ENCODE measurements around the gene KCNIP4. TPM values are rescaled to one million over a fixed set of nuclear protein-coding genes. Genes with fewer than 3 reads are reported as not detected.

The KCNIP4 gene
- total RNA-seq, 1 experiment from 2014 or later, result not detected

DNA sequence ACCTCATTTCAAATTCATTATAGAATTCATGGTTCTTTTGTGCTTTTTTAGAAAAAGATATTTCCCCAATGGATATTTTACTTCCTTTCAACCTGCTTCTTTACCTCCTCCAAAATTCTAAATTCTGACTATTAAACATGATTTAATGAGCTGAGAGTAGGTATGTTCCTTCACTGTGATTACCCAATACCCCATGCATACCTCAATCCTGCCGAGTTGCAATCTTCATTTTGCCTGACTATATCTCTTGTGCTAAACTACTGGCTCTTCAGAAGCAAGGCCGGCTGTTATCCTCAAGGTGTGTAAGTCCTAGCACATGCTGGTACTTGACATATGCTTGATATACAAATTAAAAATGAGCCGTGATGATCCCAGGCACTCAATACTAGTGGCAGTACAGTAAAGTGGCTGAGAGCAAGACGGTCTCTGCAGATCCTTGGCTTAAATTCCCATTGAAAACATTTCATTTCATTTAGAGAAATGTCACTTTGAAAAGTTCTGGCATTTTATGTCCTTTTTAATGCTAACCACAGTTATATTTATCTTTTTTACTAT is 320.4 kb downstream of the KCNIP4 start:
- no peaks in the 10 kb centered on the region for H3K9me2 ChIP-seq (ENCODE audit: insufficient read depth)
- H3K4me2 ChIP-seq, result no peak overlapping the region
- no peak for TF ChIP-seq CTCF (conservative IDR thresholded peaks at IDR 0.05)
- no TSS peak for BruUV-seq (replicated peaks)
- no peaks in the 10 kb centered on the region for H4K20me1 ChIP-seq (ENCODE audit: insufficient read depth)
- no peaks in the 10 kb centered on the region for H3K4me1 ChIP-seq (replicated peaks; ENCODE audit: insufficient read depth)
- CTCF ChIA-PET, result no interaction called here
- POLR2A ChIA-PET (ENCODE audit: unreplicated experiment), result no interaction called here
- H3F3A ChIP-seq (ENCODE audit: insufficient read depth, low read depth), result no peaks in the 10 kb centered on the region
- no peak for DNase-seq
- no peaks in the 10 kb centered on the region for H3K9me3 ChIP-seq (ENCODE audit: insufficient read depth, low read depth)
- intact Hi-C loops (cut with micrococcal nuclease; ENCODE audit: unreplicated experiment), result no loop called here
- H3K4me3 ChIP-seq, result no peak overlapping the region
- no peaks in the 10 kb centered on the region for H3K79me2 ChIP-seq (ENCODE audit: low read depth)
- H3K27ac ChIP-seq, result no peak overlapping the region
- H3K36me3 ChIP-seq (ENCODE audit: low read depth), result no peaks in the 10 kb centered on the region
- no peak overlapping the region for H2AFZ ChIP-seq
- H3K27me3 ChIP-seq (ENCODE audit: insufficient read depth, low read depth), result no peaks in the 10 kb centered on the region

- intact Hi-C loops (cut with micrococcal nuclease; ENCODE audit: unreplicated experiment), result no loop called here
Observed at GRCh38 chr4:21625447-21625846, 323.1 kb downstream of the KCNIP4 start.

DNA sequence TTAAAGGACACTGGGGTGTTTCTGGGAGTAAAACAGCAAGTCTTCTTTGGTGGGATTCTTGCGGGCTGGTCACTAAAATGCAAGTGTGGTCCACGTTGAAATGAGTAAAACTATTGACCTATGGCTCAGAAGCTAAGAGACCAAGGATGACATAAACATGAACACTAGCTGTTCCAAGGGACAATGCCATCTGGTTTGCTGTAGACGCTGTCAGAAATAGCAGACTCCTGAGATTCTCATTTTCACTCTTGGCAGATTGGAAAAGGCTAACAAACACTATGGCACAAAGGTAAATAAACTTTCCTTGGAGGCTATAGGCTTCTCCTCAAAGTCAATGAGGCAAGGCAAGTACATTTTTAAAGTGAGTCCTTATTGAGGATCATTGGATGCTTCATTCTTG is 343.6 kb downstream of the KCNIP4 start:
- no peak for TF ChIP-seq CTCF (conservative IDR thresholded peaks at IDR 0.05)
- no peak for TF ChIP-seq EZH2 (IDR thresholded peaks at IDR 0.05; ENCODE audit: low read depth)
- no peak overlapping the region for H2AFZ ChIP-seq
- H3K9me2 ChIP-seq (ENCODE audit: insufficient read depth), result no peaks in the 10 kb centered on the region
- POLR2A ChIA-PET (ENCODE audit: unreplicated experiment), result no interaction called here
- H4K20me1 ChIP-seq (ENCODE audit: insufficient read depth), result no peaks in the 10 kb centered on the region
- no peaks in the 10 kb centered on the region for H3K27me3 ChIP-seq (ENCODE audit: insufficient read depth, low read depth)
- no peak overlapping the region for H3K27ac ChIP-seq
- no peak overlapping the region for H3K4me3 ChIP-seq
- H3K36me3 ChIP-seq (ENCODE audit: low read depth), result no peaks in the 10 kb centered on the region
- no peaks in the 10 kb centered on the region for H3K9me3 ChIP-seq (ENCODE audit: insufficient read depth, low read depth)
- H3F3A ChIP-seq (ENCODE audit: insufficient read depth, low read depth), result no peaks in the 10 kb centered on the region
- intact Hi-C loops (cut with micrococcal nuclease; ENCODE audit: unreplicated experiment), result loop anchor here (10.0 kb wide), 1 partner anchor 160 kb away; no protein-coding TSS in a partner anchor
- BruUV-seq (replicated peaks), result no TSS peak
- CTCF ChIA-PET, result no interaction called here
- DNase-seq, result no peak
- H3K4me2 ChIP-seq, result no peak overlapping the region
- H3K4me1 ChIP-seq (replicated peaks; ENCODE audit: insufficient read depth), result no peaks in the 10 kb centered on the region
- H3K79me2 ChIP-seq (ENCODE audit: low read depth), result no peaks in the 10 kb centered on the region

More at GRCh38 chr4:21625447-21625846, 323.1 kb downstream of the KCNIP4 start:
- no peak for DNase-seq
- Histone ChIP-seq H3K9me2 (ENCODE audit: insufficient read depth) (no peaks in the 10 kb centered on the region), H3K79me2 (ENCODE audit: low read depth) (no peaks in the 10 kb centered on the region), H3K4me3 (no peak overlapping the region), H2AFZ (no peak overlapping the region), H3F3A (ENCODE audit: insufficient read depth, low read depth) (no peaks in the 10 kb centered on the region), H3K36me3 (ENCODE audit: low read depth) (no peaks in the 10 kb centered on the region), H3K4me1 (replicated peaks; ENCODE audit: insufficient read depth) (no peaks in the 10 kb centered on the region), H3K9me3 (ENCODE audit: insufficient read depth, low read depth) (no peaks in the 10 kb centered on the region), H3K27ac (no peak overlapping the region), H4K20me1 (ENCODE audit: insufficient read depth) (no peaks in the 10 kb centered on the region), H3K4me2 (no peak overlapping the region), H3K27me3 (ENCODE audit: insufficient read depth, low read depth) (no peaks in the 10 kb centered on the region)
- BruUV-seq (replicated peaks), result no TSS peak
- ChIA-PET CTCF (no interaction called here), POLR2A (ENCODE audit: unreplicated experiment) (no interaction called here)
- no peak for TF ChIP-seq CTCF (conservative IDR thresholded peaks at IDR 0.05)
- no peak for TF ChIP-seq EZH2 (IDR thresholded peaks at IDR 0.05; ENCODE audit: low read depth)
